Stimulated activated CD4-positive, alpha-beta T cell treated with anti-CD3 and anti-CD28 coated beads, TNF-alpha, amount 100 ng/mL, for 24 hours (primary cell): Measurements from ENCODE around the gene C11orf98.
"Not testable (repeated sequence)": the region's sequence is repeated elsewhere in the genome, so short reads cannot be mapped to it uniquely, and the experiment has no call there.

ENCODE experiments used
- DNase-seq, 3 experiments: peaks; one replicate each; pipeline ENCODE4 v3.0.0-alpha.2; 2020; ENCODE audit warnings: low read depth in 3 of 3

C11orf98 gene

DNA sequence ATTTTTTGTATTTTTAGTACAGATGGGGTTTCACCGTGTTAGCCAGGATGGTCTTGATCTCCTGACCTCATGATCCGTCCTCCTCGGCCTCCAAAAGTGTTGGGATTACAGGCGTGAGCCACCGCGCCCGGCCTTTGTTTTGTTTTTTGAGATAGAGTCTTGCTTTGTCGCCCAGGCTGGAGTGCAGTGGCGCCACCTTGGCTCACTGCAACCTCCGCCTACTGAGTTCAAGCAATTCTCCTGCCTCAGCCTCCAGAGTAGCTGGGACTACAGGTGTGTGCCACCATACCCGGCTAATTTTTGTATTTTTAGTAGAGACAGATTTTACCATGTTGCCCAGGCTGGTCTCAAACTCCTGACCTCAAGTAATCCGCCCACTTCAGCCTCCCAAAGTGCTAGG, 14.7 kb downstream of the C11orf98 start:
- not testable (repeated sequence) for DNase-seq

DNA sequence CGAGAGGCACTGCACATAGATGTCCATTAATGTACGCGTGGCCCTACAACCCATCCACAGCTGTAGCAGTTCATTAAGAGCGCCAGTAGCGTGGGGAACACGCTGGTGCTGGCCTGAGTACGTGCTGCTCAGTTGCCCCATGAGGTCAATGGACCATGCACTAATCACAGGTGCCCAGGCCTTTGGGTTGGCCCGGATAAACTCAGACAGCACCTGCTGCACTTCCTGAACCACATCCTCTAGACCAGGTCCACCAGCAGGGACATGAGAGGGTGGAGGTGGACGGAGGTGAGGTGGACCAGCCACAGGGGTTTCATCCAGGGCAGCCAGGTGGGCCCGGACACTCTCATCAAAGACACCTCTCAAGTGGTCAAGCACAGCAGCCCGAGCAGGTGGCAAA, 15.5 kb downstream of the C11orf98 start:
- no peak for DNase-seq

DNA sequence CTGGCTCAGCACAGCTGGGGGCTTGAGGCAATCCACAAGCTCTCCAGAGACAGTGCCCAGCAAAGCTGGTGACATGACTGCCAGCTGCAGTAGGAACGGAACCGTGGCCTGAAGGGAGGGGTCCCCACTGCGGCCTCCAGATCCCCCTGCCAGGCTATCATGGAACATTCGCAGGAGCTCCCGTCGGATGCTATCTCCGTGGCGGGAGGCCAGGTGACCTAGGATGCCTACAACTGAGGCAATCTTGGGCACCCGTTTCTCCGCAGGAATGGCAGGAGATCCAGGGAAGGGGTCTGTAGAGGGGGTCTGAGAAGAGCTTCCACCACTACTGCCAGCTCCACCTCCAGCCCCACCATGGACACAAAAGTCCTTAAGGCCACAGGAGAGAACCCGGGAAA, 16.0 kb downstream of the C11orf98 start:
- DNase-seq = no peak

DNA sequence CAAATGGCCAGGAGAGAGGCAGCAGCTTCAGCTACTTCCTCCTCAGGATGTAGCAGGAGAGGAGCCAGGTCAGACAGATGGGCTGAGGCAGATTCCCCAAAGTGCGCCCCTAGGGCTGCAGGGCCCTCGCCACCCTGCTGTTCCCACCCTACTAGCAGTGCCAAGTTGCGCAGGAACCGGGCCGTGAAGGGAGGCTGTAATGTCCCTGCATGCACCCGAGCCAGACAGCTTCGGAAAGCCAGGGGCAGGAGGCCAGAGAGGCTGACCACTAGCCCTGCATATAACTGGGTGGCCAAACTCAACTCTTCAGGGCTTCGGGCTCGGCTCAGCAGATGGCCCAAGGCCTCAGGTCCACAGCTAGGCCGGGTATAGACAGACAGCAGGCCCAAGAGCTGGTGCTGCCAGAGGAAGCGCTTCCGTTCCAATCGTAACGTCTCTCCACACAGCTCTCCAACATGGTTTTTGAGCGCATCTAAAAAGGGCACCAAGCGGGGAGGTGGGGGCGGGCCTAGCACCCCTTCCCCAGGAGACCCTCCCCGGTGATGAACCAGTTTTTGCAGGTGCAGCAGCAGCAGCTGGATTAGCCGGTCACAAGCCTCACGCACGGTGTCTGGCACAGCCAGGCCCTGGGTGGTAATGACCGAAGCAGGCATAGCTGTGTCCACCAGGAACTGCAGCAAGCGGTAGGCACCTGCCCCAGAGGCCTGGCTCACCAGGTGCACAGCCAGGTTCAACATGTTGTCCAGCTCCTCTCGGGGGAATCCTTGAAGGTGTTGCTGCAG, 16.6 kb downstream of the C11orf98 start:
- no peak for DNase-seq

DNA sequence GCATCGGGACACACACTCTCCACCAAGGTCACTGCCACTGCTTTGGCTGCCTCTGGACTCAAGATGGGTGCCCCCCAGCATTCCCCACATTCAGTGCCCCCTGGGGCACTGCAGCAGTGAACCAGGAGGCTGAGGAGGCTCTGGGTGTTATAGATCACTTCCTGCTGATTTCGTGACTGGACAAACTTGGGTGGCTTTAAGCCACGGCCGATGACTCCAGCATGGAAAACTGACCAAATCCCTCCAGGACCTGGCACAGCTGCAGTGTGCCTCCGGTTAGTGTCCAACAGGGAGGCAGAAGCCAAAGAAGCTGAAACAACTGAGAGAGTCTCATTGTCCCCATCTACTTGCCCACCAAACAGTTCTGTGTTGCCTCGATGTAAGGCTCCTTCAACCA, 17.4 kb downstream of the C11orf98 start:
- no peak for DNase-seq

DNA sequence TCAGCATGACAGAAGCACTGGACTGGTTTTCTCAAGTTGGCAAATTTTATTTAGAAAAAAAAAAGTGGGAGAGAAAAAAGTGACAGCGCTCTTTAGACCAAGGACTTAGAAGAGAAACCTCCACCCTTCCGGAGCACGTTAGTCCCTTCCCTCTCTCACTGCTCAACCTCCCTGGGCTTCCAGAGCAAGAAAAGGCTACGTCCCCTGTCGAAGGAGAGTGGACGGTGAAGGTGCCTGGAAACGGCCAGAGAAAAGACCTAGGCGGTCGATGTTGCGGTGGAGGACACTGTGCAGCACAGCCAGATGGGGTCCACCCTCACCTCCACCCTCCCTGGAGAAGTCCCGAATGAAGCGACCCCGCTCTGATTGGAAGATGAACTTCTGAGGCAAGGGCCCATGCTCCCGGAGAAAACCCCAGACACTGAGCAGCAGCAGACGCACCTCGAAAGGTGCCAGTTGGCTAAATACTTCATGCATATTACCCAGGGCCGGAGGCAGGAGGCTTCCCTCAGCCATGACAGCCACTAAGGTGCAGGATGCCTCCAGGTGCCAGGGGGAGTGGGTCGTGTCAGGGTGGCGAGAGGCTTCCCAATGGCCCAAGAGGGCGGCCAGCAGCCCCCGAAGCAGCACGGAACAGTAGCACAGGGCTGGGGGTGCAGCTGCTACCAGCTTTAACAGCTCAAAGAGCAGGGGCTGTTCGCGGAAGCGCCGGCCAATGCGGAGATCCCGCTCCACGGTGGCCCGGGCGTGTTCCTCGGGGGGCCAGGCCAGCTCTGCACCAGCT, 18.0 kb downstream of the C11orf98 start:
- DNase-seq = no peak

DNA sequence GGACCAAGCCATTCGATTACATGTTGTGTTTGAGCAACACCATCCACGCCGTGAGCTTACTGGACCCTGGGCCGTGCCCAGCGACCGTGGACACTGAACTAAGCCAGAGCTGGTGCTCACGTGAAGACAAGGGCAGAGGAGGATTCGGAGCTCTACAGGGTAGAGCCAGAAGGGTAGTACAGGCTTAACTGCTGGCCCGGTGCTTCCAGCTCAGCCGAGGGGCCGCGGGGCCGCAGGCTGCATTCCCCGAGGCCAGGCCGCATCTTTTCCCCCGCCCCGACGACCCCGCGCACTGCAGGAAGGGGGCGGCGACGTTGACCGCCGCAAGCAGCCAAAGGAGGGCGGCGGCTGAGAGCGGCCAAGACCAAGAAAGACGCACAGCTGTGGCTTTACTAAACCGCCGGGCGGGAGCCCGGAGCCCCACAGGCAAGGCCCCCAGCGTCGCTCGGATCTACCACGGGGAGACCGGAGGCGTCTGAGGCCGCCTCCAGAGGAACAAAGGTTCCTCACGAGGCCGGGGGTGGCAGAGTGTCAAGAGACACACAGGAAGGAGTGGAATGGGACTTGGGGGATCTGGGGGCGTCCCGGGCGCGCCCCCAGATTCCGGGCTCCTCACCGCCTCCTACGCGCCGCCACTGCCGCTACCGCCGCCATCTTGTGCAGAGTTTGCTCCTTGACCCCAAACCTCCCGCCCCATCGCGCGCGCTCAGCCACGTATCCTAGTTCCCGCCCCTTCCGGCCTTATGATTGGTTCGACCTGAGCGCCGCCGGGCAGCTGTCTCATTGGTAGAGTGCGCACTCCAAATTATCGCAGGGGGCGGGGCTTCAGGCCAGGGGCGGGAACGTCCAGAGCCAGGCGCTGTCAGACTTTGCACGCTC, 18.8 kb downstream of the C11orf98 start, which contains the start of gene GANAB:
Gene GANAB, minus strand, starts transcription at position 668 of the 879 bp plus-strand sequence. Its CDS starts 14 bp downstream, at position 654.
- DNase-seq = peak; percentile 98 to 100 (median 100)

DNA sequence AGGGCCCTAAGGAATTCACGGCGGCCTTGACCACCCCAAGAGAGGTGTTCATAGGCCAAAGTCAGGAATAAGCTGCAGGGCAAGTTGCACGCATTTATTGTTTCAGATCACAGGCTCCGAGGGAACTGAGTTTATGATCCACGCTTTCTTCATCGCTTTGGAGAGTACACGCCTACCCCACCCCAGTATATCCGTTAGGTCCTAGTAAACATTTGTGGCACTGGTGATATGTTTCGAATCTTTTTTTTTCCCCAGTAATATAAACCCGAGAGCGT, 19.4 kb downstream of the C11orf98 start:
- DNase-seq = no peak

DNA sequence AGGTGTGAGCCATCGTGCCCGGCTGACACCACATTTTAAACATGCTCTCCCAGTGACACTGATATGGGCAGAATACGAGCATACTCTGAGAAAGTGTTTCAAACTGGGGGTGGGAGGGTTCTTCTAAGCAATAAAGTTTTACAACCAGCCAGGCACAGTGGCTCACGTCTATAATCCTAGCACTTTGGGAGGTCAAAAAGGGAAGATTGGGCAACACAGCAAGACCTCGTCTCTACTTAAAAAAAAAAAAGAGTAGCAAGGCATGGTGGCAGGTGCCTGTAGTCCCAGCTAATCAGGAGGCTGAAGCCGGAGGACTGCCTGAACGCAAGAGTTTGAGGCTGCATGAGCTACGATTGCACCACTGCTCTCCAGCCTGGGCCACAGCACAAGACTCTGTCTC, 20.8 kb downstream of the C11orf98 start:
- no peak for DNase-seq

DNA sequence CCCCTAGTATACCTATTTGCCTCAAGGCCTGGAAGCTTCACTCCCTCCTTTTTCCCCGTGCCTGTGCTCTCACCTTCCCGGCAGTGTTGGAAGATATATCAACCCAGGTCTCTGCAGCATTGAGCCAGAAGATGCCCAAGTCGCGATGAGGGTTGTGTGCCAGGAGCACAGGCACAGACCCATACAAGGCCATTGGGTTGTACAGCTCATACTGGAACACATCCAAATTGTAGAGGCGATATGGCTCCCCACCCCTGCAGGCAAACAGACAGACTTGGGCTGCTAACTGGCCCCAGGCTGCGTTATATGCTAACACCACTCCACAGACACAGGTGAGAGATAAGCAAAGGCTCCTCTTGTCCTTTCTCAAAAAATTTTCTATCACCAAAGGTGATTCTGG, 32.5 kb downstream of the C11orf98 start:
- no peak for DNase-seq

DNA sequence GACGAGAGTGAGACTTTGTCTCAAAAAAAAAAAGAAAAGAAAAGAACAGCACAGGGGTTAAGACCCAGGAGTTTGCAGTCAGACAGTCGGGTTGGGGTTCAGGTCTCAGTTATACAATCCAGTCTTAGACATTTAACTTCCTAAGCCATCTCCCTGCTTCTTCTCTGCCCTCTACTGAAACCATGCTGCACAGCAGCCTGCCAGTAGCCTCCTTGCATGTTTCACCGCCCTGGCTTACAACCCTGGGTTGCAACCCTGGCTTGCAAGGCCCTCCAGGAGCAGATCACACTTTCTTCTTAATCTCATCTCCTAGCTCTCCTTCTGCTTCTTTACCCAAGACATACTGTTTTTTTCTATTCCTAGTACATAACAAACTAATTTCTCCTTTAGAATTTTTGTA, 37.3 kb downstream of the C11orf98 start:
- no peak for DNase-seq

DNA sequence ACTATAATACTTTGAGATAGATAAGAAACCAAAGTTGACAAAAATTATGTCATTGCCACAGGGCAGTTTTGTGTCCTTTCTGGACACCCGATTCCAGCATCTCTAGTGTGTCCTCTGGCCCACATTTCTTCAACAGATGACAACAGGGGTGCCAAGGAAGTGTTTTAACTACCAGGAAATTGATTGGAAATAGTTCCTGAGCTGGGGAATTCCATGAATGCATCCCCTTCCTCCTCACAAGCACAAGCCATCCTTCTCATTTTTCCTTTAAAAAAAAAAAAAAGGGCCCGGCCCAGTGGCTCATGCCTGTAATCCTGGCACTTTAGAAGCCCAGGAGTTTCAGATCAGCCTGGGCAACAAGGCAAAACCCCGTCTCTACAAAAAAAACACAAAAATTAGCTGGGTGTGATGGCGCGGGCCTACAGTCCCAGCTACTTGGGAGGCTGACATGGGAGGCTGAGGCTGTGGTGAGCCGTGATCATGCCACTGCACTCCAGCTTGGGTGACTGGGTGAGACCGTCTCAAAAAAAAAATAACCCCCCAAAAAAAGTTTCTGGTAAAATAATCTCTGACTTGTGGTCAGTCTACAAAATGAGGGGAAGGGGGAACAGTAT, 42.4 kb downstream of the C11orf98 start:
- DNase-seq = no peak

DNA sequence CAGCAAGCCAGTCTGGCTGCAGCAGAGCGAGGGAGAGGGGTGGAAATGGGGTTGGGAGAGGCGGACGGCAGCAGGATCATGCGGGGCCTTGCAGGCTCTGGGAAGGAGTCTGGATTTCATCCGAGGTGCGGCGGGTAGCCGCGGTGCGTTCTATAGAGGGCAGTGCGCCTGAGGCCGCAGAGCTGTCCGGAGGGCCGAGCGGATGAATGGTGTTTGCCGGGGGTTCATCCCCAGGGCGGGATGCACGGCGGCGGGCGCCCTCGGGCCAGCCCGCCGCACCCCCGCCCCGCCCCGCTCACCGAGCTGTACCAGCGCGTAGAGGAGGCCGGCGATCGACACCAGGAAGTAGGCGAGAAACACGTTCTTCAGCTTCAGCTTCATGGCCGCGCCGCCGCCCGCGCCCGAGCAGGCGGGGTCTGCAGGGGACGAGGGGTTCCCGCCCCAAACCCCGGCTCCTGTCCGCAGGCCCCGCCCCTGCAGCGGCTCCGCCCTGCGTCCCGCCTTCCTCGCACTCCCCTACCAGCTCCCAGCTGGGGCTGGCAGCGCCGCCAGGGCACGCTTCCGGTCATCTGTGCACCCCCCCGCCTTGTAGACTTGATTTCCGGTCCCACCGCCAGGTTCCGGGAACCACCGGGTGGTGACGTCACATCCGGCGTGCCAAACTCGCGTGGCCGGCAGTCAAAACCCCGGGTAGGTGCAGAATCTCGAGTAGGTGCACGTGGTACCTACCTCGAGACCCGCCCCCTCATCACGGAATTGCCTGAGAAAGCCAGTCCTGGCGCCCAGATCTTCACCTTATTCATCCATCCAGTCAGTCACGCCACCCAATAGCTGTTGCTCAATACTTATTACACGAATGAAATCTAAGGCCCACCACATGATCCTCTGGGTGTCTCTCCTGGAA, 43.2 kb downstream of the C11orf98 start, which contains the start of gene B3GAT3:
Gene B3GAT3, minus strand, starts transcription at position 420 of the 904 bp plus-strand sequence. Its CDS starts 39 bp downstream, at position 381.
- peak; percentile 92 to 97 (median 94) for DNase-seq

DNA sequence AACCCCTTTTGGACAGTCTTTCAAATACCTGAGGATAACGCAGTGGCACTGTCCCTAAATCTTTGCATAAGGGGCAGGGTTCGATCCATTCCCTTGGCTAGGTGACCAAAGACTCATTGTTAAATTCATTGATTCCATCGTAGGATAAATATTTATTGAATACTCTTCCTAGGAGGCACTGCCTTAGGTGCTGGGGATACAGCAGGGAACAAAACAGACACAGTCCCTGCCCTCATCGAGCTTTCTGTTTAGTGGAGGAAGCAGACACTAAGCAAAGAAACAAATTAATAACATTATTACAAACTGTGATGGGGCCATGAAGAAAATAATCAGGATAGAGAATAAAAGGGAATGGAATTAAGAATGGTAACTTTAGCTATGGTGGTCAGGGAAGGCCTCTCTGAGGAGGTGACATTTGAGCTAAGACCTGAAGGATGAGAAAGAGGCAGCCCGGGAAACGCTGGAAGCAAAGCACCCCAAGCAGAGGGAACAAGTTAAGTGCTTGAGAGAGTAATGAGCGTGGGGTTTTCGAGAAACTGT, 43.9 kb downstream of the C11orf98 start:
- no peak for DNase-seq

DNA sequence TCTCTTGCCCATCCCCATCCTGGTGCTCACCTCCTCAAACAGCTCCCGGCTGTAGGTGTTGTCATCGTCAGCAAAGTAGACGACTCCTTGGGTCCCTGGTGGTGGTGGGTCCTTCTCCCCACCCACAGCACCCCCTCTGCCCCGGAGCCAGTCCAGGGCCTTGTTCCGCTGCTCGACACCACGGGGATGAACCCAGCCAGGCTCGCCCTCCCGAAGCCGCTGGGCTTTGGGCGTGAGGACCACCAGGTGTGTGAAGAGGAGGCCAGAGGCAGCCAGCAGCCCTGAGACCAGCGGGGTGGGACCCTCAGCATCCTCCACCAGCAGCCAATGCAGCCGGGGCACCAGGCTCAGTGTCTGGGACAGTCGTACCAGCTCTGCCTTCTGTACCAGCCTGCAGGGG, 48.1 kb downstream of the C11orf98 start:
- not testable (repeated sequence) for DNase-seq

DNA sequence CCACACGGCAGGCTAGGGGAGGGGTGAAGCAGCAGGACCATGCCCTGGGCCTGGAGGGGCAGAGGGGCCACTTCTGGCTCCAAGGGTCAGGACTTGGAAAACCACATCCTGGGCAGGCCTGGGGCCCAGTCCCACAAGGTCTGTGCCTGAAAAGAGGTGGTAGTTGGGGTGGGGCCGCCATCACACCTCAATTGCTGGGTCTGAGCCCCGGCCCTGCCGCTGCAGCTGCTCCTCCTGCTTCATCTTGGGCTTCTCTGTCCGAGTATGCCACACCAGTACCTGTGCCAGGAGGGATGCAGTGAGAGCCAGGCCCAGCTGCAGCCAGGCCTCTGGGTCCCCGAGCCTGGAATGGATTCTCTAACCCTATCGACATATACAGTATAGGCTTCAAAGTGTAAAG, 49.5 kb downstream of the C11orf98 start:
- DNase-seq = no peak

DNA sequence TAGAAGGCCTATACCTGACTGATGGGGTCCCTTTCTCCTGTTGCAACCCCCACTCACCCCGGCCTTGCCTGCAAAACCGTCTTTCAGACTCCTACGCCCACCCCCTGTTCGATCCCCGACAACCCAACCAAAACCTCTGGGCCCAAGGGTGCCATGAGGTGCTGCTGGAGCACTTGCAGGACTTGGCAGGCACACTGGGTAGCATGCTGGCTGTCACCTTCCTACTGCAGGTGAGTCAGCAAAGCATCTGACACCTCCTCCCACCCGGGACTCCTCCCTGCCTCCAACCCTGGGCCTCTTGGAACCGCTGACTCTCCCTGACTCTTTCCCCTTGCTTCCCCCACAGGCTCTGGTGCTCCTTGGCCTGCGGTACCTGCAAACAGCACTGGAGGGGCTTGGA, 50.7 kb downstream of the C11orf98 start:
- peak in 2 of 3 experiments; percentile 43 to 59 for DNase-seq

DNA sequence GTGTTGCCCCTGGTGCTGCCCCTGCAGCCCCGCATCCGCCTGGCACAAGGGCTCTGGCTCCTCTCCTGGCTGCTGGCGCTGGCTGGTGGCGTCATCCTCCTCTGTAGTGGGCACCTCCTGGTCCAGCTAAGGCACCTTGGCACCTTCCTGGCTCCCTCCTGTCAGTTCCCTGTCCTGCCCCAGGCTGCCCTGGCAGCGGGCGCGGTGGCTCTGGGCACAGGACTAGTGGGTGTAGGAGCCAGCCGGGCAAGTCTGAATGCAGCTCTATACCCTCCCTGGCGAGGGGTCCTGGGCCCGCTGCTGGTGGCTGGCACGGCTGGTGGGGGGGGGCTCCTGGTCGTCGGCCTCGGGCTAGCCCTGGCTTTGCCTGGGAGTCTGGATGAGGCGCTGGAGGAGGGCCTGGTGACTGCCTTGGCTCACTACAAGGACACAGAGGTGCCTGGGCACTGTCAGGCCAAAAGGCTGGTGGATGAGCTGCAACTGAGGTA, 51.7 kb downstream of the C11orf98 start:
- DNase-seq = no peak
